OCI-LY1 (cell line): ENCODE results near the gene RBM44.
"Not testable (repeated sequence)": the region's sequence is repeated elsewhere in the genome, so short reads cannot be mapped to it uniquely, and the experiment has no call there.

Experiments used
- H2AFZ ChIP-seq: fragments of 200-600 bp; sonication (generic), shearing (Covaris generic); 2 replicates; pipeline ENCODE4 v1.6.0; 2014; ENCODE audit warnings: antibody characterized with exemption, mild to moderate bottlenecking, low read length
- H3F3A ChIP-seq: fragments of 200-600 bp; sonication (generic), shearing (Covaris generic); 2 replicates; pipeline ENCODE4 v1.6.0; 2014; ENCODE audit warnings: mild to moderate bottlenecking, antibody characterized with exemption, low read length, moderate library complexity; ENCODE audit not compliant: insufficient read depth
- H3K27ac ChIP-seq: fragments of 200-600 bp; sonication (generic); 2 replicates; pipeline ENCODE4 v1.5.1; 2014; ENCODE audit warnings: low read length, mixed run types, mild to moderate bottlenecking, low read depth; ENCODE audit not compliant: poor library complexity, severe bottlenecking
- H3K27me3 ChIP-seq: fragments of 200-600 bp; sonication (generic); 2 replicates; pipeline ENCODE4 v1.6.0; 2014; ENCODE audit warnings: antibody characterized with exemption, mild to moderate bottlenecking, low read length, moderate library complexity; ENCODE audit not compliant: insufficient read depth
- H3K36me3 ChIP-seq: fragments of 200-600 bp; sonication (generic); 2 replicates; pipeline ENCODE4 v1.6.1; 2014; ENCODE audit warnings: mild to moderate bottlenecking, antibody characterized with exemption, low read length, moderate library complexity, mixed read lengths; ENCODE audit not compliant: insufficient read depth
- H3K4me1 ChIP-seq: fragments of 200-600 bp; sonication (generic); 2 replicates; pipeline ENCODE4 v1.5.1; 2014; ENCODE audit warnings: mild to moderate bottlenecking, low read length, moderate library complexity; ENCODE audit not compliant: insufficient read depth, severe bottlenecking
- H3K4me2 ChIP-seq: fragments of 200-600 bp; sonication (generic), shearing (Covaris generic); 2 replicates; pipeline ENCODE4 v1.6.1; 2014; ENCODE audit warnings: low read length
- H3K4me3 ChIP-seq: fragments of 200-600 bp; sonication (generic); 2 replicates; pipeline ENCODE4 v1.5.1; 2014; ENCODE audit warnings: low read length, low read depth, mild to moderate bottlenecking, mixed read lengths; ENCODE audit not compliant: poor library complexity, severe bottlenecking
- H3K79me2 ChIP-seq: fragments of 200-600 bp; shearing (Covaris generic); 2 replicates; pipeline ENCODE4 v1.6.1; 2016; ENCODE audit warnings: mixed run types, low read length, mixed read lengths; ENCODE audit not compliant: insufficient read depth
- H3K9ac ChIP-seq: fragments of 200-600 bp; sonication (generic), shearing (Covaris generic); 2 replicates; pipeline ENCODE4 v1.6.1; 2014; ENCODE audit warnings: mild to moderate bottlenecking, low read length, mixed read lengths
- H3K9me2 ChIP-seq: fragments of 200-600 bp; sonication (generic), shearing (Covaris generic); 2 replicates; pipeline ENCODE4 v1.6.1; 2014; ENCODE audit warnings: low read depth, mild to moderate bottlenecking, low read length, mixed read lengths
- H3K9me3 ChIP-seq: fragments of 200-600 bp; shearing (Covaris generic); 2 replicates; pipeline ENCODE4 v1.6.1; 2014; ENCODE audit warnings: low read length, mixed read lengths
- H4K20me1 ChIP-seq: fragments of 200-600 bp; sonication (generic), shearing (Covaris generic); 2 replicates; pipeline ENCODE4 v1.6.0; 2016; ENCODE audit warnings: mild to moderate bottlenecking, low read length; ENCODE audit not compliant: insufficient read depth
- EZH2 ChIP-seq: fragments of 200-600 bp; sonication (generic), shearing (Covaris generic); IDR thresholded peaks from 2 replicates; pipeline ENCODE4 v1.8.0; 2017; ENCODE audit warnings: borderline replicate concordance, mixed run types, mild to moderate bottlenecking, antibody characterized with exemption, low read length, moderate library complexity, mixed read lengths
- TF ChIP-seq, protein P1 (sequence below): fragments of 200-600 bp; sonication (generic), shearing (Covaris generic); IDR thresholded peaks from 2 replicates; pipeline ENCODE4 v1.5.1; 2017; ENCODE audit warnings: mild to moderate bottlenecking, antibody characterized with exemption, low read length, moderate library complexity, mixed read lengths

The RBM44 gene

DNA sequence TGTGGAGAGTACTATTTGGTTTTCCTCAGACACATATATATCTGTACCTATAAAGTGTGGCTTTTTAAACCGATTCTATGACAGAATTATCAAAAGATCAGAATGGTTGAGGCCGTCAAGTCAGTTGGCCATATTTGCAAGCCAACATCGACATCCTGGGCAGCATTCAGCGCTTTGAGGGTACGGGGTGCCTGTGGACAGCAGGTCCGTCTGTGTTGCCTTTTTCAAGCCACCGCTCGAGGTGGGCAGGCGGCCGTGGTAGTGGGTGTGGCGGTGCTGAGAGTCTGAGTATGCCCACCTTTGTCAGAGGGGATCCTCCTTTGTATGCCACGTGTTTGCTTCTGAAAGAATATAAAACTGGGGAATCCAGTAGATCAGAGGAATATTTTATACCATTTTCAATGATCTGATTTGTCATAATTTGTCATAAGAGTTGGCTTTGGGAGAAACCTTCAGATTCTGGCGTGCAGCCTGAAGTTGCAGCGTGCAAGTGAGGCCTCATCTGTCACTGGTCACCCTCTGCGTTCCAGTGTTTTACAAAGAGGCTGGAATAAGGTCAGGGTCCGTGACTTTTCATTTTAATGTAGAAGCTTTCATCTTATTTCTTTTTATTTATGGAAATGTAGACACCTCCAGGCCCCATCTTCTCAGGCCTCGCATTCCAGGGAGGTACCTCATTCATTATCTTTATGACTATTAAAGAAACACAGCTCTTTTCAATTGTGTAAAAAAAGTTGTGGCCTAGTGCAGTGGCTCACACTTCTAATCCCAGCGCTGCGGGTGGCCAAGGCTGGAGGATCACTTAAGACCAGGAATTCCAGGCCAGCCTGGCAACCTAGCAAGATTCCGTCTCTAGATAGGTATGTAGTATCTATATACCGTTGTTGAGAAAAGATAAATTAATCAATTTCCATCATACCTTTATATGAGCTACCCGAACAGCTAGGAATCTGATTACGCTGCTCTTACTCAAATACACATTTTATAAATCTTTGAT is 37.8 kb upstream of the RBM44 start:
- no peaks in the 10 kb centered on the region for H3K9me3 ChIP-seq
- TF ChIP-seq, protein P1, sequence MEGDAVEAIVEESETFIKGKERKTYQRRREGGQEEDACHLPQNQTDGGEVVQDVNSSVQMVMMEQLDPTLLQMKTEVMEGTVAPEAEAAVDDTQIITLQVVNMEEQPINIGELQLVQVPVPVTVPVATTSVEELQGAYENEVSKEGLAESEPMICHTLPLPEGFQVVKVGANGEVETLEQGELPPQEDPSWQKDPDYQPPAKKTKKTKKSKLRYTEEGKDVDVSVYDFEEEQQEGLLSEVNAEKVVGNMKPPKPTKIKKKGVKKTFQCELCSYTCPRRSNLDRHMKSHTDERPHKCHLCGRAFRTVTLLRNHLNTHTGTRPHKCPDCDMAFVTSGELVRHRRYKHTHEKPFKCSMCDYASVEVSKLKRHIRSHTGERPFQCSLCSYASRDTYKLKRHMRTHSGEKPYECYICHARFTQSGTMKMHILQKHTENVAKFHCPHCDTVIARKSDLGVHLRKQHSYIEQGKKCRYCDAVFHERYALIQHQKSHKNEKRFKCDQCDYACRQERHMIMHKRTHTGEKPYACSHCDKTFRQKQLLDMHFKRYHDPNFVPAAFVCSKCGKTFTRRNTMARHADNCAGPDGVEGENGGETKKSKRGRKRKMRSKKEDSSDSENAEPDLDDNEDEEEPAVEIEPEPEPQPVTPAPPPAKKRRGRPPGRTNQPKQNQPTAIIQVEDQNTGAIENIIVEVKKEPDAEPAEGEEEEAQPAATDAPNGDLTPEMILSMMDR = no peak
- H3K4me3 ChIP-seq = no peak overlapping the region
- H4K20me1 ChIP-seq = no peaks in the 10 kb centered on the region
- no peak overlapping the region for H3K27ac ChIP-seq
- no peaks in the 10 kb centered on the region for H3K27me3 ChIP-seq
- H3K4me2 ChIP-seq = no peak overlapping the region
- no peak overlapping the region for H3K9ac ChIP-seq
- 0 out of 2 replicates have a peak, but pooled peaks cover 2% of the 10 kb centered on the region for H3F3A ChIP-seq
- no peak overlapping the region for H2AFZ ChIP-seq
- no peaks in the 10 kb centered on the region for H3K4me1 ChIP-seq
- no peaks in the 10 kb centered on the region for H3K9me2 ChIP-seq
- H3K79me2 ChIP-seq = no peaks in the 10 kb centered on the region
- peaks cover 71% of the 10 kb centered on the region for H3K36me3 ChIP-seq

DNA sequence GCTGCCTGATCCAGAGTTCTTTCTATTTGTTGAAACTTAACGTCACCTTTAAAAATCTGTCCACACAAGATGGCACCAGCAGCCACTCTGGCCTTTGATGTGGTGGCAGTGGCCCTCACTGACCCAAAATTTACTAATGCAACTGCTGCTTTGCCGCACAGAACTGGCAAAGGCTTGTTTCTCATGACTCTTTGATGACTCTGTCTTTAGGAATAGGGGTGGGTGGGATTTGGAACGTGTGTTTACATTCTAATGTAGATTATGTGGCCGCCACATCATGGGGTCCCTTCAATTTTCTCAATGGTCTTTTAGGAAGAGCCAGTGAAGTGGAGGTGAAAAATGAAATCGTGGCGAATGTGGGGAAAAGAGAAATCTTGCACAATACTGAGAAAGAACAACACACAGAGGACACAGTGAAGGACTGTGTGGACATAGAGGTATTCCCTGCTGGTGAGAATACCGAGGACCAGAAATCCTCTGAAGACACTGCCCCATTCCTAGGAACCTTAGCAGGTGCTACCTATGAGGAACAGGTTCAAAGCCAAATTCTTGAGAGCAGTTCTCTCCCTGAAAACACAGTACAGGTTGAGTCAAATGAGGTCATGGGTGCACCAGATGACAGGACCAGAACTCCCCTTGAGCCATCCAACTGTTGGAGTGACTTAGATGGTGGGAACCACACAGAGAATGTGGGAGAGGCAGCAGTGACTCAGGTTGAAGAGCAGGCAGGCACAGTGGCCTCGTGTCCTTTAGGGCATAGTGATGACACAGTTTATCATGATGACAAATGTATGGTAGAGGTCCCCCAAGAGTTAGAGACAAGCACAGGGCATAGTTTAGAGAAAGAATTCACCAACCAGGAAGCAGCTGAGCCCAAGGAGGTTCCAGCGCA is 36.0 kb upstream of the RBM44 start:
- H3K27me3 ChIP-seq, H3K79me2 ChIP-seq, H3K9me2 ChIP-seq, H4K20me1 ChIP-seq, H3K27ac ChIP-seq, H3K4me2 ChIP-seq, H2AFZ ChIP-seq, H3K9me3 ChIP-seq, H3K9ac ChIP-seq, H3K4me3 ChIP-seq, H3F3A ChIP-seq, H3K4me1 ChIP-seq: not testable (repeated sequence)
- H3K36me3 ChIP-seq = peaks cover 64% of the 10 kb centered on the region

DNA sequence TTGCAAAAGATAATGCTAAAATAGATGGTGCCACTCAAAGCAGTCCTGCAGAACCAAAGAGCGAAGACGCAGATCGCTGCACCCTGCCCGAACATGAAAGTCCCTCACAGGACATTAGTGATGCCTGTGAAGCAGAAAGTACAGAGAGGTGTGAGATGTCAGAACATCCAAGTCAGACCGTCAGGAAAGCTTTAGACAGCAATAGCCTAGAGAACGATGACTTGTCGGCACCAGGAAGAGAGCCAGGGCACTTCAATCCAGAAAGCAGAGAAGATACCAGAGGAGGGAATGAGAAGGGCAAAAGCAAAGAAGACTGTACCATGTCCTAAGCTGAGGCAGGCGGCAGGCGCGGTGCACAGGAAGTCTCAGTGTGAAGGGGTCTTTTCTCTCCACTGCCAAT is 34.8 kb upstream of the RBM44 start:
- Histone ChIP-seq H3K9me3 (no peaks in the 10 kb centered on the region), H3K36me3 (peaks cover 52% of the 10 kb centered on the region), H2AFZ (no peak overlapping the region), H3F3A (0 out of 2 replicates have a peak, but pooled peaks cover 2% of the 10 kb centered on the region), H3K4me3 (no peak overlapping the region), H3K4me1 (no peaks in the 10 kb centered on the region), H3K9me2 (no peaks in the 10 kb centered on the region), H3K9ac (no peak overlapping the region), H4K20me1 (no peaks in the 10 kb centered on the region), H3K27ac (no peak overlapping the region), H3K27me3 (no peaks in the 10 kb centered on the region), H3K4me2 (no peak overlapping the region), H3K79me2 (no peaks in the 10 kb centered on the region)
- TF ChIP-seq EZH2 = no peak
- TF ChIP-seq, protein P1 = no peak

DNA sequence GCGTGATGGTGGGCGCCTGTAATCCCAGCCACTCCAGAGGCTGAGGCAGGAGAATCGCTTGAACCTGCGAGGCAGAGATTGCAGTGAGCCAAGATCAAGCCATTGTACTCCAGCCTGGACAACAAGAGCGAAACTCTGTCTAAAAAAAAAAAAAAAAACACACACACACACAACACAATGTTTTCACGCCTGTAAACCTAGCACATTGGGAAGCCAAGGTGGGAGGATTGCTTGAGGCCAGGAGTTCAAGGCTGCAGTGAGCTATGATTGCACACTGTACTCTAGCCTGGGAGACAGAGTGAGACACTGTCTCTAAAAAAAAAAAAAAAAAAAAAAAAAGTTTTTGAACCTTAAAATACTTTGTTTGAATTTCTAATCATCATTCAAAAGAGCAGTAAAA is 33.5 kb upstream of the RBM44 start:
- not testable (repeated sequence) for H3K9me3 ChIP-seq, H2AFZ ChIP-seq, H3K9ac ChIP-seq, H3K79me2 ChIP-seq, H3K27ac ChIP-seq, H3K4me2 ChIP-seq, H3K27me3 ChIP-seq, H3K4me3 ChIP-seq, H3K4me1 ChIP-seq, H3F3A ChIP-seq, H3K9me2 ChIP-seq, H4K20me1 ChIP-seq
- H3K36me3 ChIP-seq = peaks cover 48% of the 10 kb centered on the region
